ENCODE data around the gene DPP4.
"Not testable (repeated sequence)": the region's sequence is repeated elsewhere in the genome, so short reads cannot be mapped to it uniquely, and the experiment has no call there.

Gene DPP4

DNA sequence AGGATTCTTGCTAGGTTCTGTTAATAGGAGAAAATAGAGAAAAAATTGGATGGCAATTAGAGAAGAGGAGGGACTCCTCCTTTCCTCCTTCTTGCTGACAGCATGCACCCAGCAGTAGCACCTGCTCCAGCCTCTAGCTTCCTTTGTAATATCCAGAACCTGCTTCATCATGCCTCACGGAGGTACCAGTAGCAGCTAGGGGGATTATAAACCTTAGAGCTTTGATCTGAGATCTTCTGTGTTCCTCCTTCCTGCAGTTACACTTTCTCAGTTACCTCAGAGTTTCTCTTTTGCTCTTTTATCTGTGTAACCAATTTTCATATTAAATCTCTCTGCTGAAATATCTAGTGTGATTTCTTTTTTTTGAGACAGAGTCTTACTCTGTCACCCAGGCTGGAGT, 16.6 kb downstream of the DPP4 start:
- no peak for DNase-seq (ENCODE audit: low read depth)

DNA sequence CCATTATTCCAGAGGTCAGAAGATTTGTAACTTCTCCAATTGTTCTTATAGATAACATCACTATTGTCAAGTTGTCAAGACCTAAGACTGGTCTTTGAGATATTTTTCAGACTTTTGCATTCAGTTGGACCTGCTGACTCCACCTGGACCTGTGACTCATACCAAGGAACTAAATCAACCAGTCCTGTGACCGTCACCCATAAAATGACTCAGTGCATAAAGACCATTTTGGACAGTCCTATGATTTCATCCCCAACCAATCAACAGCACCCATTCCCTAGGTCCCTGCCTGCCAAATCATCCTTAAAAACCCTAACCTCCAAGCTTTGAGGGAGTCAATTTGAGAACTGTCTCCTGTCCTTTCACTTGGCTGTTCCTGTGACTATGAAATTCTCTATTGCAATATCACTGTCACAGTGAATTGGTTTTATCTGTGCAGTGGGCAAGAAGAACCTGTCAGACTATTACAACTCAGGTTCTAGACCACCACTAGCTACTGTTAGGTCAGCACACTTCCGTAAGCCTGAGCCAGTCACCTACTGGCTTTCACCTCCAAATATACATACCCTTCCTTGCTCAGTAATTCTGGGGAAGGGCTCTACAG, 17.1 kb downstream of the DPP4 start:
- DNase-seq (ENCODE audit: low read depth), result no peak

DNA sequence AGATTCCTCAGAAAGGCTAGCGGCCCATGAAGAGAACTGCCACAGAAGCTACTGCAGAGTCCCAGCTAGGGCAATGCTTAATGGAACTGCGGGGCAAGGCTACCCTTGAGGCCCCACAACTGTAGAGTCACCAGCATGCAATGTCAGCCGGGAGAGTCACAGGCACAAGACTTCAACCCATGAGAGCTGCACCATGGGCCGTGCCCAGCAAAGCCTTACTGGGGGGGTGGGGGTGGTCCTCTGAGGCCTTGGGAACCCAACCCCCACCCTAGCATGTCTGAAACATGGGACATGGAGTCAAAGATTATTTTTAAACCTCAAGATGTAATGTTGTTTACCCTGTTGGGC, 20.2 kb downstream of the DPP4 start:
- no peak for DNase-seq (ENCODE audit: low read depth)

DNA sequence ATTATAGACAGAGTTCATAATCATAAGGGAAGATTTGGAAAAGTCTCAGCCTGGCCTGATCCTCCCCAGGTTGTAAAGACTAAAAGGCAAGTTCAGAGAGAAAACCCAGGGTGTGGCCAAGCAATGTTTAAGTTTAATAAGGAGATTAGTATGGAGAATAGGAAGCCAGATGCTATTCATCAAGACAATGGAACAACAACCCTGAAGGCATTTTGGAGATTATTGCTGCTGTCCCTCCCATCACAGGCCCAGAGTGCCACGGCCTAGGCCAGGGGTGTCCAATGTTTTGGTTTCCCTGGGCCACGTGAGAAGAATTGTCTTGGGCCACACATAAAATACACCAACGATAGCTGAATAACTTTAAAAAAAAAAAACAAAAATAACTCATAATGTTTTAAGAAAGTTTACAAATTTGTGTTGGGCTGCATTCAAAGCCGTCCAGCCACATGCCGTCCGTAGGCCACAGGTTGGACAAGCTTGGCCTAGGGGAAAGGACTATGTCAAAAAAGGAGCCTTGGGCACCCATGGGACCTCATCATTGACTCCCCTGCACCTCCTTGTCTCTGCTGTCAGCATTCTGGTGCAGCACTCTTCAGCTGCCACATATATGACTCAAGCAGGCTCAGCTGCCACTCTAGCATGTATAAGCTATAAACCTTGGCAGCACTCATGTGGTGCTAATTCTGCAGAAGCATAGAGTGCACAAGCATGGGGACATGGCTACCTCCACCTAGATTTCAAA, 20.8 kb downstream of the DPP4 start:
- DNase-seq (ENCODE audit: low read depth), result no peak

DNA sequence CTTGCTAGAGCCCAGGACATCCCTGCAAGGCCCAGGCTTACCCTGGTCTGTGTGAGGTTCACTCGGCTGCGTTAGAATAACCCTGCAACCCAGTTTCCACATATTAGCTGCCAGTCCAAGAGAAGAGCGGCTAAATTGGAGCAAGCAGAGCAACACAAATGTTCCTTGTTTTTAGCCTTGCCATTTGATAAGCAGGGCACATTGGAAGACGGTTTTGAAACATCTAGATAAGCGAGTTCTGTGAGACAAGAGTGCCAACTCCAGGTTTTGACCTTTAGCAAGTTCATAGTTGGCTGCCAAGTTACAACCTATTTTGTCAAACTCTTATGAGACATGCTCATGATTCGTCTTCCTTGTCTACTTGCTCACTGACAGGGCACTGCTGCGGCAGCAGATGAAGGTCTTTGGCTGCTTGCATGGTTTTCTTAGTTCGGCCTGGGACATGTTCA, 23.5 kb downstream of the DPP4 start:
- no peak for DNase-seq (ENCODE audit: low read depth)

DNA sequence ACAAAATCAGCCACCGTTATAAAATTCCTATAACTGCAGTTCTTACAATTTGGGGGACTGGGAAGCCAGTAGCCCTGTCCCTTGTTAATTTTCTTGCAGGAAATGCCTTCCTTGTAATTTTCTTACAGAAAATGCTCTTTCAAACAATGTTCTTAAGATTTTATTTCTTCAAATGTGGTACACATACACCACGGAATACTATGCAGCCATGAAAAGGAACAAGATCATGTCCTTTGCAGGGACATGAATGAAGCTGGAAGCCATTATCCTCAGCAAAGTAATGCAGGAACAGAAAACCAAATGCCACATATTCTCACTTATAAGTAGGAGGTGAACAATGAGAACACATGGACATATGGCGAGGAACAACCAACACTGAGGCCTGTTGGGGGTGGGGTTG, 24.9 kb downstream of the DPP4 start:
- DNase-seq (ENCODE audit: low read depth), result not testable (repeated sequence)

DNA sequence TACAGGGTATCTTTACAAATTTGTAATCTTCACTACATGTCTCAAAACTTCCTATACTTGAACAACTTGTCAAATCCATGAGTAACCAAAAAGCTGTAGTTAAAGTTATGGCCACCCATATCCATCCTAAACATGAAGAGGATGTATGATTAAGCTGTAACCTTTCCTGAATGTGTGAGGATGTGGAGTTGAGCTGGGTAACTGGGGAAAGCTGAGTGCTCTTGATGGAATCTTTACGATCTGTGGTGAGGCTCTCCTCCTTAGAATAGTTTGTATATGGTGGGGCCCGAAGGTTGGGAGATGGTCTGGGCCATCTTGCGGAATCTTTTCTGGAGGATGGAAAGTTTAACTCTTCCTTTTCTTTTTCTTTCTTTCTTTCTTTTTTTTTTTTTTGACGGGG, 29.4 kb downstream of the DPP4 start:
- no peak for DNase-seq (ENCODE audit: low read depth)

DNA sequence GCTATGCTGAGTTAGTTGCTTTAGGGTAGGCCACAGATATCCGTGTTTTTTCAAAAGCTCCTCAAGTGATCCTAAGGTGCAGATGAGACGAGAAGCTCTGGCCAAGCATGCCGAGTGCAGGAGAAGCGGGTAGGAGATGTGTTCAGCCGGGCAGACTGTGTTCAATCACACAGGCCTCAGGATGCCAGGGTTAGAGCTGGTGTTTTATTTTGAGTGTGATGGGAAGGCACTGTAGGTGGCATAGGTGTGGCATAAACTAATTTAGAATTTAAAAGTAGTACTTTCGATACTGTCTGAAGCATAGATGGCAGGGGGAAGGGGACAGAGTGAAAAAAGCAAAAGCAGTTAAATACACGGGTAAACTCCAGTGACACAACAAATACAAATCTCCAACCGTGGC, 30.9 kb downstream of the DPP4 start:
- no peak for DNase-seq (ENCODE audit: low read depth)

DNA sequence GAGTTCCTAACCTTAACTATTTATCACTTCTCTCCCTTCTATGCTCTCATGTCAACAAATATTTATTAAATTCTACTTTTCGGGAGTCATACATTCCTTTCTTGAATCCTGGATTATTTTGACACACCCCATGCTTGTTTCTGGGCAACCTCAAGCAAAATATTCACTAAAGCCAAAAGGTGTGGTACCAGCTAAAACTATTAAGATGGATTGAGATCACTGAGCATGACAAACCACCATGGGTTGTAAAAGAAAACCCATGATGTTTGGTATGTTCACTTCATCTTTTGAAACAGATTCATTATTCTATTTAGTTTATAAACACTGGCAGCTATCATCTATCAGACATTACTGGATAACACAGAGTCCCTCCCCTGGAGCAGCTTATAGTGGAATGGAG, 32.5 kb downstream of the DPP4 start:
- DNase-seq (ENCODE audit: low read depth), result no peak

DNA sequence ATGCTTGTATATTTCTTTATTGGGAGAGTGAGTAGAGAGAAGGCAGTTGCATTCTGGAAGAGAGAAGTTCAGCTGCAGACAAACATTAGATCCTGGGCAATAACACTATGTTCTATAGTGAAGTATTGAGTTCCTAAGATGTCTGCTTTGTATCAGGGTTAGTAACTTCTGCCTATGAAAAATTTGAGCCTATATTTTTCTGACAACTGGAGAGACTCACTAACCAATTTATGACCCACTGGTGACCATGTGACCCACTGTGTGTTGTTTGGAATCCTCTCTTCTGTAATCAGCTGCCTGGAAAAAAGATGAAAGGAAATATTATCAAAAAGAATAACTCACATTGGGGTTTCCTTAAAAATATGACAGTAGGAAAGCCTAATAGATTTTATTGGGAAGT, 35.3 kb downstream of the DPP4 start:
- DNase-seq (ENCODE audit: low read depth), result no peak

DNA sequence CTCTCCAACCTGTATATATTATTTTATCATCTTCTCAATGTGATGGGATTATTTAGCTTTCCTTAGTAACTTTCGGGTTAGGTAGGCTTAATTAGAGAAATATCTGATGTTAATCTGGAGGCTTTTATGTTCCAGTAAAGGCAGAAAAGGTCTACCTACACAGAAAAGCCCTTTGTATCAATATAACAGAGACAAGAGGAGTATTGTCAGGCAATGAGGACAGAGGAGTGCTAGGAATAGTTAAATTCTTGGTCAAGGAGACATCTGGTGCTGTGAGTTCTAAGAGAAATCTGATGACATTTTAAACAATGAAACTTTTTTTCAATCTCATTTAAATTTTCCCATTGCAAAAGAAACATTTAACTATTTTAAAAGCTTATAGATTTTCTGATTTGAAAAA, 36.1 kb downstream of the DPP4 start:
- DNase-seq (ENCODE audit: low read depth), result no peak

DNA sequence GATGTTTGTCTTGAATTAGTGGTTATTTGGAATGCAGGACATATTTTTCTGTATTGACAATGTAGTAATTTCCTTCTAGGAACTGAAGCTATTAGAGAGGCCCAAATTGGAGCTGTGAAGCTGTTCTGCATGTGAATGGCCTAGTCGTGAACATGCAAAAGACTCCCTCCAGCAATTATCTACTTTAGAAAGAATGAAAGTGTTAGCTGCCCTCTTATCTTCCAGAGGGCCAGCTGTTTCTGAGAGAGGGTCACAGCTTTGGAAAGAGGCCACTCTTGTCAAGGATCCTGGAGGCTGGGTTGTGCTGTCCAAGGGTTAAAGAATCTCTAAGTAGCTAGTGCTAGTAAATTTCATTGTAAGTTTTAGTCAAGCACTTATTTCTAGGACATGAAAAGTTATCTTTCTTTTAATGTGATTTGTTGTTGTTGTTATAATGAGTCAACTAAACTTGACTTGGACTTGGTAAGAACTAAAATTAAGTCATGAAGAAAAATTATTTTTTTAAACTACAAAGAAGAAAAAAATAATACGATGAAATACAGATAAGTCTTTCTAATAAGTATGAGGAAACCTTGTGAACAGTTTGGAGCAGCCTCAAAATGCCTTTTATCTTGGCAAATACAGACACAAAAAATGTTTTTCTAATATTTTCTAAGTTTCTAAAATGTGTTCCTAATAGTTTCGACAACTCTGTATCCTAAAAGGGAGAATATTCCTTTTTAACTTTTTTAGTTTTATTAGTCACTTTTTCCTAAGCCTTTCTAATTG, 36.8 kb downstream of the DPP4 start:
- DNase-seq (ENCODE audit: low read depth), result no peak

DNA sequence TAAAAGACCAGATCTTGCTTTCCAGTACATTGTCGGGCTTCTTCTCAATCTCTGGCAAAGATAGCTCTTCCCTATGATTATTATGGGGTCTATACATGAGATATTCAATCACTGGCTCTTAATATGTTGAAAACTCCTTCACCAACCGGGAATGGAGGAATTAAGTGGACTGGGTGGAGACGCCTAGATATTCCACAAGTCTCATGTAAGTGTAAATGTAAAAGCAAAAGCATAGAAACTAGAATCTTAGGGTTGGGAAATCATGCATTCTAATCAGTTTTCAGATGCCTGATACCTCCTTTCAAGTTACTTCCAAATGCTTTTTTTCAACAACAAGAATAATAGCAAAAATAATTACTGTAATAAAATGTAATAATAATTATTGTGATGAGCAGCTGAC, 38.0 kb downstream of the DPP4 start:
- DNase-seq (ENCODE audit: low read depth), result no peak

DNA sequence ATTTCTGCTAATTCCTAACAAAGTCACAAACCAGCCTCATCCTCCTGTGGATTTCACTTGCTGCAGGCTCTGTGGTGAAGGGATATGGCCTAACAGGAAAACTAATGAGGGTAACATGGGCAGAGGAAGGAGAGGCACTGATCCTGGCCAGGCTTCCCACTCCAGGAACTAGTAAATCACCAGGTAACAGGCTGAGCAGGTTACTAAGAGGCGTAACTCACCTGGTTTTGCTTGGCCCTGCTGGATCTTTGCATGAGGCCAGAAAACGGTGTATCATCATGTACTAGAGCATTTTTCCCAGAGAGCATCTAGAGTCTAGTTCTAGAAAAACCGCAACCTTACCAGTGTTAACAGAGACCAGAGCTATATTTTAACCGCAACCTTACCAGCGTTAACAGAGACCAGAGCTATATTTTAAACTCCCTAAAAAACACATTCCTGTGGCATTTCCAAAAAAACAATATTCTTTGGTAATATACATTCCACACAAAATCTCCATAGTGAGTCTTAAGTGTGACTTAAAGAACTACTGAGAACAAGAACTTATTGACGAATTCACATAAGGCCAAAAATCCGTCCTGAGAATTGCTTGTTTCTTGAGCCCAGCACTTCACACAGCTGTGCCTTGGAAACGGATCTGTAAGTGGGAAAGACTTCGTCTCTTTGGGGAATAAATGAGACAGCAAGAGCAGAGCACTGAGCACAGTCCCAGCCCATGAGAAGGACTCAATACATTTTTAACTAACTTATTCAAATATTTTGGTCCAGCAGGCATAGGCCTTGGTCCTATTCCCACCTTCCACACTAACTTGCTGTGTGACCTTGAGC, 43.4 kb downstream of the DPP4 start:
- no peak for DNase-seq (ENCODE audit: low read depth)

DNA sequence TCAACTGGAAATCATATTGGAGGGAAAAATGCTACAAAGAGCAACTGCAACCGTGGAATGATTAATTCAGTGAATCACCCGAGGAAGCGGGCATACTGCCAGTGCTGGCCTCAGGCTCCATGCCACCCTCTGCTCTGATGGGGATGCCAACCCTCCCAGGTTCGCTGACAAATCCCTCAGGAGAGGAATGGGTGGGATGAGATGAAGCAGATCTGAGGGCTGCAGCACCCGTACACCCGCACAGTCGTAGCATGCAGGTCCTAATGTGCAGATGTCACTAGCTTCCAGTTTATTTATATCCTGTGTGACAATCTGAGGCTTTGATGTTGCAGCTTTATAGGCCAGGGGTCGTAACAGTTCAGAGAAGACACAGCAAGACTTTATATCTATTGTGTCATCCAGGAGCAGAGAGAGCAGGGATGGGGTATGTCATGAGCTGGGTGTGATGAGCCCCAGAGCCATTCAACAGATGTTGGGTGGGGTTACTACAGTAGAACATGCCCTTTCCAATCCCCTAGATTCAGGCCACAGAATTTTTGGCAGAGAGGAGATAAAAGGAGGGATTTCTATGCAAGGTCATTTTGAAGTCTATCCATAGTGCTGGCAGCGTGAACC, 44.6 kb downstream of the DPP4 start:
- no peak for DNase-seq (ENCODE audit: low read depth)

DNA sequence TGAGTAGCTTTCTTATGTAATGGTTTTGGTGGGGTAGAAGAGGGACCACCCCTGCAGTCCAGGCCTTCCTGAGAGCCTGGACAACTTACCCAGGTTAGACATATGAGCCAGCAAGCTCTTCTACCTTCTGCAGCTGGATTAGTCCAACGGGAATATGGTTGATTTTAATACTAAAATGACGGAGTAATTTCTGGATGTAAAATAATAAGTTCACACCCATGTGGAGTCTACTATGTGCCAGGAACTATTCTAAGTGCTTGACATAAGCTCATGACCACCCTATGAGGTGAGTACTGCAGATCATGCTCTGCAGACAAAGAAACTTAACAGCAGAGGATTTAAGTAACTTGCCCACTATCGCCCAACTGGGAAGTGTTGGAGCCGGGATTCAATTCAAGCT, 45.5 kb downstream of the DPP4 start:
- DNase-seq (ENCODE audit: low read depth), result no peak

DNA sequence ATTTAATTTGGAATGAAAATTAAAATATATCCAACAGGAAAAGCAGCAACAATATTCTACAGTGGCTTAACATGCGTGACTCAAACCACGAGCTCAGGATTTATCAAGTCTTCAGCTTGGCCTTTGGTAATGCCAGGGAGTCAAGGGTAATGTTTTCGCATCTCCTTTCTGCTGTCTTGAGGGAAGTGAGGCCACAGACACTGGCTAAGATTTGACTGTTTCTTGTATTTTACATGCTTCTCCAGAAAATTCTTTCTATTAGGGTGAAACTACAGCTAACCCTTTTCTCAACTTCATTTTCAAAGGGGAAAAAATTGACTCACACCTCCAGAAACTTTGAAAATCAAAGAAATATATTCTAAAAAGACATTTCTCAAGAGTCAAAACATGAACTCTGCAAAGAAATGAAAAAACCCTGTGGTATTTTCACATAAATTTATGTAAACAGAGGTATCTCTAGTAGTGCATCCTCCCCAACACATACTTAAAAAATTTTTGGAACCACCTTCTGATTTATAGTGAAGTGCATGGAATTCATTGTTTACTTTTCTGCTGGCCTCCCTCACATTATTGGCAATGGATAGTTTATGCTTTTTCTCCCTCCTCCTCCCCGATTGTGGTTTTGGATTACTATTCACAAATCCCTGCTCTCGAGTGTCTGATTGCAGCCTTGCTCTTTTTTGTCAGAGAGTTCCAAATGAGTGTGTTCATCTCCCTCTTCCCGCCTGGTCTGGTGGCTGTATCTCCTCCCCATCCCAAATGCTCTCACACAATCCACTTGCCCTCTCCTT, 48.7 kb downstream of the DPP4 start:
- DNase-seq (ENCODE audit: low read depth), result no peak

DNA sequence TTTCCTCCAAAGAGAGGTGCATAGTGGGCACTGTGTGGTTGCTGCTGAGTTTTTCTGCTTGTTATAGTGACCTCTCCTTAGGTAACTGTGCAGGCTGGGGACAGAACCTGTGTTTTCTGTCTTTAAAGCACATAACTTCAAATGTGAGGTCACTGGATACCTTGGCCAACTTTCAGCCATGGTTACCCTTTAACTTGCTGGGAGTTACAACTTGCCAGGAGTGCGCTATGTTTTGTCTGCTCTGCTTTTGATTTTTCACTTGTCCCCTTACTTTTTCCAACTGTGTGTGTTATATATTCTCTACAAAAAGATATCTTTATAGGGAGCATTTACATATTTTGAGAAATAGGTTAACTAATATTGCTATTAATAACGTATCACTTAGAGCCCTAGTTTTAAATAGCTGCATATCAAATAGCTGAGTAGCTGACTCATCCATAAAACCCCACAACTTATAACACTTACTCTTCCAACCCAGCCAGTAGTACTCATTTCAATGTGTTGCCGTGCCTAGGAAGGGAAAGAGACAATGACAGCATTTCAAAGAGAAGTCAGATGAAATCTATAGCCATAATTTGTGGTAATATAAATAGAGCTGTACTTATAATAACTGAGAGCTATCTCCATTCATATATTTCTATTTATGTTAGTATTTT, 51.6 kb downstream of the DPP4 start:
- DNase-seq (ENCODE audit: low read depth), result no peak

DNA sequence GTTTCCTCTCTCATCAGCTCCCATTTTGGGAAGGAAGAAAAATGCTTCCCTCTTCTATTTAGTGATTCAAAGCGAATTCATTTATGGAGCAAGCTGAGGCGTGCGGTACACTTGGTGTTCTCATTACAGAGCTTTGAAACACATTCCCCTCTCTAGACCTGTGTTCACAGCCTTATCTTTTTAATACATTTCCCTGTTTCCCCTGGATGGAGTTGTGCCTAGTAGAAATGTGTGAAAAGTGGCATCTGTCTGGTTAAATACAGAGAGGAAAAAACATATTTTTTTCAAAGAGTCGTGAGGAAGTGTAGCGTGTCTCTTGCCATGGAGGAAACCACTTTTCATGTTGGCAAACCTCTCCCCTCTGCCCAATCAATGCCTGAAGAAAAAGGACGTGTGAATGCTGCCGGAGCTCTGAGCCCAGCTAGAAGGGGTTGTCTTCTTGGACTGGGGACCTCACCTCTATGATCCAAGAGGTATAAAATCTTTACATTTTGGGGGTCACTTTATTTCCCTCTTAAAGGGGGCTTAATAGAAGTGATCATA, 52.4 kb downstream of the DPP4 start:
- DNase-seq (ENCODE audit: low read depth), result no peak

DNA sequence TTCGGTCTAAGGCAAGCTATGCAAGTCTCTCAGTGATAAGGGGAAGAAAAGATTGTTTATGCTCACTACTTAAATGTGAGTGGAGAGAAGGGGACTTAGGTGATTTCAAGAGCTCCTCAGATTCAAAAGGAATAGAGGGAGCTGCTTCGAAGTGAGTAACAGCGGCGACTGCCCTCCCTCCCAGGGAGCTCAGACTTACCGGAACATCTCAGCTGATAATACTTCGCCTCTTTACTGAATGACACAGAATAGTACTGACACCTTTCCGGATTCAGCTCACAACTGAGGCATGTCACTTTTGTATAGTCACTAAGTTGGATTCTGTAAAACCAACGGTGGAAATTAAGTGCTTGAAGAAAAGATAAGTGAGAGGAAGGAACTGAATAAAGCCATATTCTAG, 55.5 kb downstream of the DPP4 start:
- DNase-seq (ENCODE audit: low read depth), result no peak

Data from stimulated activated CD8-positive, alpha-beta memory T cell treated with anti-CD3 and anti-CD28 coated beads, Interleukin-15, amount 100 ng/mL, for 24 hours (primary cell).